HG02973 (cell line): ENCODE measurements around the gene SNAI3.

Experiments
- ATAC-seq: cut with Tn5 transposase; IDR thresholded peaks from one replicate; pipeline ENCODE4 v1.9.1; 2021; ENCODE audit warnings: moderate library complexity; ENCODE audit not compliant: unreplicated experiment

SNAI3 gene

GRCh38 chr16:88691924-88692560 is 5.7 kb upstream of the SNAI3 start:
- no peak for ATAC-seq

DNA sequence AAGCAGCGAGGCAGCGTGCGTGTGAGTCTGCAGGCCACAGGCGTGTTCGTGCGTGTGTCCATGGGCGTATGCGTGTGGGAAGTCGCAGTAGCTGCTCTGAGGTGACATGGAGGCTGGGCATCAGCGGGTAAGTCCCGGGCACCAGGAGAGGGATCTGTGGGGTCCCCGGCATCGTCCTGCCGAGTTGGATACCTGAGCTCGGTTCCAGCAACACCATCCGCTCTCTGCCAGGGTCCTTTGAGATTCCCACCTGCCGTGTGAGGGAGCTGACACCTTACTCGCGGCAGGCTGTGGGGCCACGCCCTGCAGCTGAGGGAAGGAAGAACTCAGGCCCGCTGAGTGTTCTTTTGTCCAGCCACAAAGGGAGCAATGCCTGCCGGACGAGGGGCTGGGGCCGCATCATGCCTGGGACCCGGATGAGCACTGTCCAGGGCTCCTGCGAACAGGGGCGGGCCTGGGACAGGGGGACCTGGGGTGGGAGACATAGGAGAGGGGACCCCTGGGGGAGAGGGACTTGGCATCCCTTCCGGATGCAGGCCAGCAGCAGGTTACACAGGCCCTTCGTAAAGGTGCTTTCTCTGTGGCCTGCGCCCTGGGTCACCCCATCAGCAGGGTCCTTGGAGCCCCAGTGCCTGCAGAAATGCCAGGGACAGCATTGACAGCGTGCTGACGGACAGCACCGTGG is 5.0 kb upstream of the SNAI3 start:
- ATAC-seq = no peak

- no peak for ATAC-seq
Observed at GRCh38 chr16:88690341-88691128, 4.2 kb upstream of the SNAI3 start.

DNA sequence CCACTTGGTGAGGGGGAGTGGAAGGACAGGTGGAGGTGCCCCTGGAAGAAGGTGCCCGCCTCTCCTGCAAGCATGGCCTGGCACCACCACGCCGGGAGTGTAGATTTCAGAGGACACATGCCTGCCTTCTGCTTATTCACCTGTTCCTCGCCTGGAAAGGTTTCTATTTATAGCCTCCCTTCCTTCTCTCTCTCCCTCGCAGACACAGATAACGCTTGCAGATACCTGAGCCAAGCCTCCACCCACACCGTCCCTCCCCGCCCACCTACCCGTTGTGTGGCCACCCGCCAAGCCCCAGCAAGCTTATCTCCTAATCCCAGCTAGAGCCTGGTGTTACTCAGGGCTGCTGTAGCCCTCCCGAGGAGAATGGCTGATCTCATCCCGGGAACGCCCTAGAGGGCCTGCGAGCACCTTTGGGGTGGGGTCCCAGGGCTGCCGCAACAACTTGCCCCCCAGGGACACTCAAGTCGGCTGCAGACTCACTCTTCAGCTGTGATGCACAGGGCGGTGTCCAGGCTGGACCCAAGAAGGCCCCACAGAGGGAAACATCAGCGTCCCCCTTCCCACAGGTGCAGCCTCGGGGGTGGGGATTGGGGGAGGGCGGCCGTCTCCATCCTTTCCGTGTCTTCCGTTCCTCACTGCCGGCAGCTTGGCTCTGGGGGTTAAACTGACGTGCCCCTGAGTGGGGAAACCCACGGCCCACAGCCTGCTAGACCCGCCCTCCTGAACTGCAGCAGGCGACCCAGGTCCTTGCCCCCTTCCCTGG is 1.9 kb upstream of the SNAI3 start:
- ATAC-seq = no peak

DNA sequence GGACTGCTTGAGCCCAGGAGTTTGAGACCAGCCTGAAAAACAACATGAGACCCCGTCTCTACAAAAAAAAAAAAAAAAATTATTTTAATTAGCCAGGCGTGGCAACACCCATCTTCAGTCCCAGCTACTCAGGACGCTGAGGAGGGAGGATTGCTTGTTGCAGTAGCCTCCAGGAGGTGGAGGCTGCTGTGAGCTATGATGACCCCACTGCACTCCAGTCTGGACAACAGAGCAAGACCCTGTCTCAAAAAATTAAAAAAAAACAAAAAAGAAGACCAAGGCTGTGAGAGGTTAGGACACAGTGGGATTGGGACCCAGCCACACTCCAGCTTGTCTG is 1.3 kb upstream of the SNAI3 start:
- no peak for ATAC-seq

GRCh38 chr16:88687254-88687576 is 908 bp upstream of the SNAI3 start:
- no peak for ATAC-seq

GRCh38 chr16:88686062-88686438 is 257 bp downstream of the SNAI3 start:
- no peak for ATAC-seq

DNA sequence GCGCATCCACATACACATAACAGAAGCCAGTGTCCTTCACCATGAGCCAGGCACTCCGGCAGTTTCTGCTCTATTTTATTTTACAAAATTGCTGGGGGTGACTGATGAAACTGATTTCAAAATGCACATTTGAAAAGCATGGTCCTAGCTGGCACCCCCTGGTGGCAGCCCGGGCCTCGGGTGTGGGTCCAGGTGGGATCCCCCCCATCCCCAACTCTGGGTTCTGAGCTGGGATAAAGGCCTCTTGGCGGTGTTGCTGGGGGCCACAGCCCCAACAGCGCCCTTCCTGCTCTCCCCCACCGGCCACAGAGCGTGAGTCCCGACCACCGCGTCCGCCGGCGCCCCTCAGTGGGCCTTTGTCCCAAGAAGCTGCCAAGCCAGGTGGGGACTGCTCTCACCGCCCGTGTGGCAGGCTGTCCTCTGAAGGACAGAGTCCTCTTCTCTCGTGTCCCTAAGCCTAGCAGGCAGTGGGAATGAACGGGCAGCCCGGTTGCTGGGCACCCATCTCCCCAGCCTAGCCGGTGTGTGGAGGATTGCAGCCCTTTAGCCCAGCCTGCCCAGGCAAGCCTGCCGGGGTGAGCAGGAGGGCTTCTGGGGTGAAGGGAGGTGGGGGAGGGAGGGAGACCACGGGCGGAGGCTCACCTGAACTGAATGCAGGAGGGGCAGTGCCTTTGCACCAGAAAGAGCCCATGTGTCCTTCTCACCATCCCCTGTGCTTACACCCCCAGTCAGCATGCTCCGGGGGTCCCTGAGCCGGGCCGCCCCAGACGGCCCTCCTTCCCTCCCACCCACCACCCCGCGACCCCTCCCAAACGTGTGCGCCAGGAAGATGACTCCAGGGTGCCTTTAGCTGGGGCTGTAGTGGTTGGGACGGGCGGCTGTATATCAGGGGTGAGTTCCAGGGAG is 898 bp downstream of the SNAI3 start:
- ATAC-seq = no peak

- ATAC-seq = no peak
Observed at GRCh38 chr16:88684569-88685155, 1.6 kb downstream of the SNAI3 start.

GRCh38 chr16:88681709-88682451 is 4.4 kb downstream of the SNAI3 start:
- ATAC-seq = peak; percentile 63

DNA sequence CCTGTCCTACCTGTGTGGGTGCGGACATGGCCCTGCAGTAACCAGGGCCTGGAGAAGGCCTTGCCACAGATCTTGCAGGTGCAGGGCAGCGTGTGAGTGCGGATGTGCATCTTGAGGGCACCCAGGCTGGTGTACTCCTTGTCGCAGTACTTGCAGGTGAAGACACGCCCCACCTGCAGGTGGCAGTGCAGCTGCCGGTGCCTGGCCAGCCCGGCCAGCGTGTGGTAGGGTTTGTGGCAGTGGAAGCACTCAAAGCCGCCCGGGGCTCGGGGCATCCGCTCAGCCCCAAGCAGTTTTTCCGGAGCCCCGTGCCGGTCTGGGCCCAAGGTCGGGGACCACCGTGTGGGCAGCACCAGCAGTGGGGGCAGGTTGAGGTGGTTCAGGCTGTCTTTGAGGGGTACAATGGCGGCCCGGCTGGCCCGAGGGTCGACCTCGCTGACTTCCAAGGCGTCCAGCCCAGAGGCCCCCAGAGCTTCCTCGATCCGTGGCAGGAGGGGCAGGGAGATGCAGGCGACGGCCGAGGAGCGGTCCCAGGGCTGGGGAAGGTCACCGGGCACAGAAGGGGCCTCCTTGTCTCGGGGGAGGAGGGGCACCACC is 5.1 kb downstream of the SNAI3 start:
- ATAC-seq = no peak

DNA sequence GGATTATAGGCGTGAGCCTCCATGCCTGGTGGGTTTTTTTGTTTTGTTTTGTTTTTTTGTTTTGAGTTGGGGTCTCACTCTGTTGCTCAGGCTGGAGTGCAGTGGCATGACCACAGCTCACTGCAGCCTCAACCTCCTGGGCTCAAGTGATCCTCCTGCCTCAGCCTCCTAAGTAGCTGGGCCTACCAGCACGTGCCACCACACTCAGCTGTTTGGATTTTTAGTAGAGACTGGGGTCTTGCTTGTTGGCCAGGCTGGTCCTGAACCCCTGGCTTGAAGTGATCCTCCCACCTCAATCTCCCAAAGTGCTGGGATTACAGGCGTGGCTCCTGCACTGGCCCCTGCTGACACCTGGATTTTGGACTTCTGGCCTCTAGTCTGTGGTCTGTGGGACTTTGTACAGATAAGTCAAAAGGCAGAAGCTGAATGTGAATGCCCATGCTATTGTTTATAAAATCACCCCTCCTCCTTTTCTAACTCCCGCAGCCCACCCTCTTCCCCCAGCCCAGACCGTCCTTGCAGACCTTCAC is 5.7 kb downstream of the SNAI3 start:
- no peak for ATAC-seq

GRCh38 chr16:88678224-88678979 is 7.9 kb downstream of the SNAI3 start:
- no peak for ATAC-seq

DNA sequence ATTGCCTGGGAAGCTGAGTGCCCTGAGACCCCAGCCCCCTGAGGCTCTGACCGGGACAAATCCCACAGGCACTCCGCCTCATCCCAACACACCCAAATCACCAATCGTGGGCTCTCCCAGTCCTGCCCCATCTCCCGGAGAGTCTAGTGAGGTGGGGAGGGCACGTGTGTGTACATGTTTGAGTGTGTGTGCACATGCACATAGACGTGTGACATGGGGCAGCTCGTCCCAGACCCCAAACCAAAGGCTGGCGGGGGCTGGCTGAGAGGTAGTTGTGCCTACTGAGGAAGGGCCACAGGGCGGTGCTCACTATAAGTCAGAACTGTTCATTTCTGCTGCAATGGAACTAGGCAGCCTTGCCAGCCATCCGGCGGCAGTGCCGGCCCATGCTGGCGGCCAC is 8.6 kb downstream of the SNAI3 start:
- ATAC-seq = no peak

DNA sequence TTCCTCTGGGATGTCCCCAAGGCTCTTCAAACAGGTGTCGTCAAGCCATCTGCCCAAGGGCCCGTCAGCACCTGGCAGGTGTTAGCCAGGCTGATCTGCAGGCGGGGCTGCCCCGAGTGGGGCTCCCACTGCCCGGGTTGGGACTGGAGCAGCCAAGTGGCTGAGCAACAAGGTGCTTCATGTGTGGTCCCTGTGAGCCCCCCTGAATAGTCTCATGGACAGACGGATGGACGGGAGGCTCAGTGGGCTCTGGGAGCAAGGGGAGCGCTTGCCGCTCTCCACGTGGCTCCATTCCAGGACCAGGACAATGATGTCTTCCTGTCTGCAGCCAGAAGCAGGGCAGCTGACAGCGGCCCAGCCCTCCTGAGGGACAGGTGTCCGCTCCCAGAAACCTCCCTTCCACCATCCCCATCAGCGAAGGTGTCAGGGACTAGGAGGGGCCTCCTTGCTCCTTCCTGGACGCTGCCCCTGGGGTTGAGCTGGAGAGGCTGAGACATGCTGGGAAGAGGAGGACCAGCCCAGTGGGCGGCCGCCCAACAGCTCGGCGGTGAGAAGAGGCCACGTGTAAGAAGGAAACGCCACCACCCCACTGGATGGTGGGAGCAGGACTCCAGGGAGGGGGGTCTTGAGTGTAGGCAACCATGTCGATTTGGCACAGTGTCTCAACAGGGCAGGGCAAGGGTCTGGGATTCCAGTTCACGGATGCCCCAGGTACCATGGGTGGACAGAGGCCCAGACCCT is 9.6 kb downstream of the SNAI3 start:
- ATAC-seq = no peak

GRCh38 chr16:88673716-88674379 is 12.5 kb downstream of the SNAI3 start:
- ATAC-seq = no peak

DNA sequence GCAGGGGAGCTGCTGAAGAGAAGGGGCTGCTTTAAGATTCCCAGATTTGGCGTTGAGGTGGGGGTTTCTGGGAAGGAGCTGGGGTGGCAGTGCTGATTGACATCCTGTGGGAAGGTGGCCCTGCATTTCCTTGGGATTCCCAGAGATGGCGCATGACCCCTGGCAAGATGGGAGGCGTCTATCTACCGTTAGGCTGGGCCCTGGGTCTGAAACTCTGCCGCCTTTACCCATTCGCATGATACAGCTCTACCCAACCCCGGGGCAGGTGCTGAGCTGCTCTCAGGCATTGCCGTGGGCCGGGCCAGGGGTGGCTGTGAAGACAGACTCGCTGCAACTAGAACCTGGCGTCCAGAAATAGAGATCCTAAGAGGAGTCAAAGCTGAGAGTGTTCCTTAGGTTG is 13.5 kb downstream of the SNAI3 start:
- ATAC-seq = no peak
